ENCODE measurements around the gene EPHA1. TPM values are rescaled to one million over a fixed set of nuclear protein-coding genes. Genes with fewer than 3 reads are reported as not detected.

Gene EPHA1
- total and polyA plus RNA-seq, 2 experiments from 2014 or later: 60.7 to 154 TPM

DNA sequence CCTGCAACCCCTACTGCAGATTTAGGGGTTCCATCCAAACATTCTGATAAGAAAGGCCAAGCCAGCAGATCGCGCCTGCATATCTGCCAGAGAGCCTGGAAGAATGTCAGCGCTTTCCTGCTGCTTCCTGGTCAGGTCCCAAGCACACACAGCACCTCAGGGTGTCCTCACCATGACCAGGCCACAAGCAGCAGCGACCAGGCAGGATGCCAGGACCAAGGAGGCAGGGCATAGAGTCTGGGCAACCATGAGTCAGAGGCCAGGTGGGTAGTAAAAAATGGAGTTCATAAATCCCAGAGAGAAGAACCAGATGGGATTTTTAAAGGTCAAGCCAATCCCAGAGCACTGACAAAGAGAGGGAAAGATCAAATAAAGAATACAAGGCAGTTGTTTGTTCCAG is 40.7 kb downstream of the EPHA1 start:
- Mint-ChIP-seq H3K4me3 (no peak overlapping the region), H3K4me1 (peaks cover 42% of the 10 kb centered on the region), H3K27me3 (ENCODE audit: insufficient read depth, low read depth, poor library complexity) (peaks cover 20% of the 10 kb centered on the region), H3K27ac (no peak overlapping the region), H3K36me3 (ENCODE audit: low read depth) (no peaks in the 10 kb centered on the region), H3K9me3 (no peaks in the 10 kb centered on the region; the same call in 2 of the 3 replicates)
- peaks cover 6% of the 10 kb centered on the region; the same call in 1 of the 2 replicates for H3K9me2 ChIP-seq (ENCODE audit: insufficient read depth)
- ATAC-seq (no peak), DNase-seq (ENCODE audit: low spot score) (no peak)
- peaks cover 6% of the 10 kb centered on the region for H3F3A ChIP-seq (replicated peaks; ENCODE audit: low read depth)
- H3K4me1 ChIP-seq (ENCODE audit: insufficient read depth): peaks cover 45% of the 10 kb centered on the region
- H2AFZ ChIP-seq: no peak overlapping the region
- no peaks in the 10 kb centered on the region for H3K36me3 ChIP-seq (ENCODE audit: insufficient read depth)
- no peak overlapping the region for H3K4me3 ChIP-seq
- H3K4me2 ChIP-seq: no peak overlapping the region
- H3K27ac ChIP-seq (ENCODE audit: low read depth): 0 out of 2 replicates have a peak overlapping the region, but pooled peaks have one; percentile 52
- H4K20me1 ChIP-seq (replicated peaks; ENCODE audit: insufficient read depth): no peaks in the 10 kb centered on the region
- H3K27me3 ChIP-seq (ENCODE audit: insufficient read depth): peaks cover 20% of the 10 kb centered on the region
- TF ChIP-seq EZH2phosphoT487 (IDR thresholded peaks at IDR 0.05; ENCODE audit: unreplicated experiment): no peak
- TF ChIP-seq CREB1 (CRISPR knock-in tag; IDR thresholded peaks at IDR 0.05; ENCODE audit: low read depth): no peak
- no peak for TF ChIP-seq NANOG (IDR thresholded peaks at IDR 0.05; ENCODE audit: borderline replicate concordance)
- no peak for TF ChIP-seq ZNF331 (CRISPR knock-in tag; IDR thresholded peaks at IDR 0.05; ENCODE audit: low read depth)
- TF ChIP-seq CTCF (conservative IDR thresholded peaks at IDR 0.05; ENCODE audit: low read depth in 2 of 2): no peak
- TF ChIP-seq ETS1 (IDR thresholded peaks at IDR 0.05): no peak
- no peak for TF ChIP-seq ZNF114 (CRISPR knock-in tag; IDR thresholded peaks at IDR 0.05)
- TF ChIP-seq ZNF462 (CRISPR knock-in tag; IDR thresholded peaks at IDR 0.05): no peak
- no peak for TF ChIP-seq POLR2AphosphoS5 (IDR thresholded peaks at IDR 0.05; ENCODE audit: low read depth)
- TF ChIP-seq, protein P1, sequence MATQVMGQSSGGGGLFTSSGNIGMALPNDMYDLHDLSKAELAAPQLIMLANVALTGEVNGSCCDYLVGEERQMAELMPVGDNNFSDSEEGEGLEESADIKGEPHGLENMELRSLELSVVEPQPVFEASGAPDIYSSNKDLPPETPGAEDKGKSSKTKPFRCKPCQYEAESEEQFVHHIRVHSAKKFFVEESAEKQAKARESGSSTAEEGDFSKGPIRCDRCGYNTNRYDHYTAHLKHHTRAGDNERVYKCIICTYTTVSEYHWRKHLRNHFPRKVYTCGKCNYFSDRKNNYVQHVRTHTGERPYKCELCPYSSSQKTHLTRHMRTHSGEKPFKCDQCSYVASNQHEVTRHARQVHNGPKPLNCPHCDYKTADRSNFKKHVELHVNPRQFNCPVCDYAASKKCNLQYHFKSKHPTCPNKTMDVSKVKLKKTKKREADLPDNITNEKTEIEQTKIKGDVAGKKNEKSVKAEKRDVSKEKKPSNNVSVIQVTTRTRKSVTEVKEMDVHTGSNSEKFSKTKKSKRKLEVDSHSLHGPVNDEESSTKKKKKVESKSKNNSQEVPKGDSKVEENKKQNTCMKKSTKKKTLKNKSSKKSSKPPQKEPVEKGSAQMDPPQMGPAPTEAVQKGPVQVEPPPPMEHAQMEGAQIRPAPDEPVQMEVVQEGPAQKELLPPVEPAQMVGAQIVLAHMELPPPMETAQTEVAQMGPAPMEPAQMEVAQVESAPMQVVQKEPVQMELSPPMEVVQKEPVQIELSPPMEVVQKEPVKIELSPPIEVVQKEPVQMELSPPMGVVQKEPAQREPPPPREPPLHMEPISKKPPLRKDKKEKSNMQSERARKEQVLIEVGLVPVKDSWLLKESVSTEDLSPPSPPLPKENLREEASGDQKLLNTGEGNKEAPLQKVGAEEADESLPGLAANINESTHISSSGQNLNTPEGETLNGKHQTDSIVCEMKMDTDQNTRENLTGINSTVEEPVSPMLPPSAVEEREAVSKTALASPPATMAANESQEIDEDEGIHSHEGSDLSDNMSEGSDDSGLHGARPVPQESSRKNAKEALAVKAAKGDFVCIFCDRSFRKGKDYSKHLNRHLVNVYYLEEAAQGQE (IDR thresholded peaks at IDR 0.05; ENCODE audit: unreplicated experiment): no peak
- no peak for TF ChIP-seq EZH2 (IDR thresholded peaks at IDR 0.05; ENCODE audit: low read depth, unreplicated experiment)
- TF ChIP-seq JUNB (IDR thresholded peaks at IDR 0.05; ENCODE audit: unreplicated experiment): no peak
- TF ChIP-seq STAT1 (IDR thresholded peaks at IDR 0.05; ENCODE audit: unreplicated experiment): no peak
- no peaks in the 10 kb centered on the region for H3K79me2 ChIP-seq (replicated peaks; ENCODE audit: insufficient read depth)

Data from GM23338 (cell line).